NAMALWA (cell line): ENCODE data around the gene TCAP.

Experiments used
- DNase-seq: peaks from one replicate; pipeline ENCODE4 v3.0.0-alpha.2; 2015; ENCODE audit warnings: low spot score

The TCAP gene

DNA sequence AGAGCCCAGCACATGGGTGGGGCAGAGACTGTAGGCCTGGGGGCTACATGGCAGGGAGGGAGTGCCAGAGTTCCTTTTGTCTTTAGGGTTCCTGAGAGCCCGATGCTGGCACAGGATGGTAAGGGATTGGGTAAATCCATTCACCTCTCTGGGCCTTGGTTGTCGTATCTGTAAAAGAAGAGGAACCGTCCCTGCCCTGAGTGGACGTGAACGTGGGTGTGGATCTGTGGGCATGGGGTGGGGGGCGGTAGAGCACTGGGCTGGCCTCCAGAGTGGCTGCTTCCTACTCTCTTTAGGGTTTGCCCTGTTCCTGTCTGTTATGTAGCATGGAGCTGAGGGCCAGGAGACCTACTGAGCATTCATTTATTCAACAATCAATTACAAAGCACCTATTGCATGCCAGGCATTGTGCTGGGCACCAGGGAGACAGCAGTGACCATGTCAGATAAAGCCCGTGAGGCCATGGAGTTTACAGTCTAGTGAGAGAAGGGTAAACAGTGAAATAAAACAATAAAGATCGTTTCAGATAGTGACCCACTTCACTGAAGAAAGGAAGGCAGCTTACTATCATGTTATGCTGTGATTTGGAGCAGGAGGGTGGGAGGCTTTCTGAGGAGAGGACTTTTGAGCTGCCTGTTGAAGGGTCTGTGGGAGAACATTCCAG lies 13.1 kb upstream of the TCAP start:
- no peak for DNase-seq

DNA sequence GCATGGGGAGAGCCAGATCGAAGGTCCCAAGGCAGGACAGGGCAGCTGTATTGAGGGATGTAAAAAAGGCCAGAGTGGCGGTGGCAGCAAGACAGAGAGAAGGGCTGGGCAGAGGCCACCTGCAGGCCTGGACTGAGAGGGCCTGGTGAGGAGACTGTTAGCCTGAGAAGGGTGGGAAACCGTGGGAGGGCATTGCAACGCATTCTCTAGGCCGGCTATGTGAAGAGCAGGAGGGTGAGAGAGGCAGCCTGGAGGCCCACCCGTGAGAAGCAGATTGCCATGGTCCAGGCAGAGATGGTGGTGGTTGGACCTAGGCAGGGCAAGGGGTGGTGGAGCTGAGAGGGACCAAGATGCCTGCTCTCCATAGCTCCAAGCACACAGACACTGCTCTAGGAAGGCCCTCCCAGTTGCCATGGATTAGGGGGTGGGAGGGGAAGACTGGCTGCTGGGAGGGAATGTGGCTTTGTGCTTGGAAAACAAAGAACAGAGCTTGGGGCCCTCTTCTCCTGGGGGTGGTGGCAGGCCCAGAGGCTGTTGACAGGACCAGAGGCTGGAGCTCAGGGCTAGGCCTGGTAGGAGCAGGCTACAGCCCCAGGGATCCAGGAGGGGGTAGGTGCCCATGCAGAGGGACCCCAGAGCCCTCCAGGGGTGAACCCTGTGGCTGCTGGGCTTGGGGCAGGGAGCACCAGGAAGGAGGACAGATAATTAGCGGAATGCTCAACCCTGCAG lies 12.4 kb upstream of the TCAP start:
- DNase-seq, result no peak

DNA sequence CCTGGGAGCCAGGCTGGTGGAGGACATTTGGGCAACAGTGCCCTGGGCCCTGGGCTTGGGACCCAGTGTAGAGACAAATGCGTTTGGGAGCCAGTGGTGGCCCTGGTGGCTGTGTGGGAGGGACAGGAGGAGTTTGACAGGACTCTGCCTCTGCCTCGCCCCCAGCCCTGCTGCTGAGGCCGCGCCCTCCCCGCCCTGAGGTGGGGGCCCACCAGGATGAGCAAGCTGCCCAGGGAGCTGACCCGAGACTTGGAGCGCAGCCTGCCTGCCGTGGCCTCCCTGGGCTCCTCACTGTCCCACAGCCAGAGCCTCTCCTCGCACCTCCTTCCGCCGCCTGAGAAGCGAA lies 11.9 kb upstream of the TCAP start:
- DNase-seq, result no peak

DNA sequence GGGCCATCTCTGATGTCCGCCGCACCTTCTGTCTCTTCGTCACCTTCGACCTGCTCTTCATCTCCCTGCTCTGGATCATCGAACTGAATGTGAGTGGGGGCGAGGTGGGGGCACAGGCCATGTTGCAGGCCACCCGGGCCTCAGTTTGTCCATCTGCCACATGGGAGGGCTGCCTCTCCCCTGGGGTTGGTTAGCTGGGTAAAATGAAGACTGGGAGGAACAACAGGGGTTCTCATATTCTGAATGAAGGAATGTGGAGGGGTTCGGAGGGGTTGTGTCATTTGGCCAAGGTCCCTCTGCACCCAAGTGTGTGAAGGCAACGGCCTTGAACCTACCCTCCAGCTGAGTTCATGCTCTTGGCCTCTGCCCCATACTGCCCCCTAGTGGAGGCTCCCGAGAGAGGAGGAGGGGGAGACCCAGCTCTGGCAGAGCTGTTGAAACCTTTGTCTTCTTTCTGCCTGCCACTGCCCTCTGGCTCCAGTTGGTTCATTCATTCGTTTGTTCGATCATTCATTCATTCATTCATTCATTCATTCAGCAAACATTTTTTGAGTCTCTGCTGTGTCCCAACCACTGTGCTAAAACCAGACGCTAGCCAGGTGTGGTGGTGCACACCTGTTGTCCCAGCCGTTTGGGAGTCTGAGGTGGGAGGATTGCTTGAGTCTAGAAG lies 11.4 kb upstream of the TCAP start:
- peak; percentile 77 for DNase-seq

DNA sequence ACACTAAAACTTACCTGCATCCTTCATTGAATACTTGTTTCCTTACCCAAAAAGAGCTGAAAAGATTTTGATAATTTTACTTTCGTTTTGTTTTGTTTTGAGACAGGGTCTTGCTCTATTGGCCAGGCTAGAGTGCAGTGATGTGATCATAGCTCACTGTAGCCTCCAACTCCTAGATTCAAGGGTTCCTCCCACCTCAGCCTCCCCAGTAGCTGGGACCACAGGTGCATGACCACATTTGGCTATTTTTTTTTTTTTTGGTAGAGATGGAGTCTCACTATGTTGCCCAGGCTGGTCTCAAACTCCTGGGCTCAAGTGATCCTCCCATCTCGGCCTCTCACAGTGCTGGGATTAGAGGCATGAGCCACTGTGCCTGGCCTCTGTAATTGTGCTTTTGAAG lies 10.0 kb upstream of the TCAP start:
- DNase-seq, result no peak

DNA sequence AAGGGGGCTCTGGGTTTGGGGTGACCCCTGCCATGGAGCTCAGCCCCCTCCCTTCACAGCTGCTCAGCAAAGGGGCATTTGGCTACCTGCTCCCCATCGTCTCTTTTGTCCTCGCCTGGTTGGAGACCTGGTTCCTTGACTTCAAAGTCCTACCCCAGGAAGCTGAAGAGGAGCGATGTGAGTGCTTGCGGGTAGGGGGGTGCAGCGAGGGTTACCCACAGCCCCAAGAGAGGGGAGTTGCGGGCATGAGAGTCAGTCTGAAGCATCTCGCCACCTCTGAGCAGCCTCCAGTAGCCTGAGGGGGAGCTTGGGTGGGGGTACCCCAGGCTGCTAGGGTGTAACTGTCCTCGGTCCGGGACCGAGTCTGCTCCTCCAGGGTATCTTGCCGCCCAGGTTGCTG lies 6.8 kb upstream of the TCAP start:
- DNase-seq, result no peak

DNA sequence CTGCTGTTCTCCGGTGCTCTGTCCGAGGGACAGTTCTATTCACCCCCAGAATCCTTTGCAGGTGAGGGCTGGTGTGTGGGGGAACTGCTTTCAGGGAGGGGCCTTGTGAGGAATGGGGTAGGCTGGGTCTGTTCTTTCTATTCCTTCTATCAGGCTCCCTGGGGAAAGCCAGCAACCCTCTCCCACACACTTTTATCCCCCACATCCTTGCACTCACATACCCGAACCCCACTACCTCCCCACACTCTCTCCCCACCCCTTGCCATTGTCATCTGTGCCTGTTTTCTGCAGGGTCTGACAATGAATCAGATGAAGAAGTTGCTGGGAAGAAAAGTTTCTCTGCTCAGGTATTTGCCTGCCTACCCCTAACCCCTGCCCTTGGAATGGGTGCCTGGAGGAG lies 6.4 kb upstream of the TCAP start:
- DNase-seq, result no peak

DNA sequence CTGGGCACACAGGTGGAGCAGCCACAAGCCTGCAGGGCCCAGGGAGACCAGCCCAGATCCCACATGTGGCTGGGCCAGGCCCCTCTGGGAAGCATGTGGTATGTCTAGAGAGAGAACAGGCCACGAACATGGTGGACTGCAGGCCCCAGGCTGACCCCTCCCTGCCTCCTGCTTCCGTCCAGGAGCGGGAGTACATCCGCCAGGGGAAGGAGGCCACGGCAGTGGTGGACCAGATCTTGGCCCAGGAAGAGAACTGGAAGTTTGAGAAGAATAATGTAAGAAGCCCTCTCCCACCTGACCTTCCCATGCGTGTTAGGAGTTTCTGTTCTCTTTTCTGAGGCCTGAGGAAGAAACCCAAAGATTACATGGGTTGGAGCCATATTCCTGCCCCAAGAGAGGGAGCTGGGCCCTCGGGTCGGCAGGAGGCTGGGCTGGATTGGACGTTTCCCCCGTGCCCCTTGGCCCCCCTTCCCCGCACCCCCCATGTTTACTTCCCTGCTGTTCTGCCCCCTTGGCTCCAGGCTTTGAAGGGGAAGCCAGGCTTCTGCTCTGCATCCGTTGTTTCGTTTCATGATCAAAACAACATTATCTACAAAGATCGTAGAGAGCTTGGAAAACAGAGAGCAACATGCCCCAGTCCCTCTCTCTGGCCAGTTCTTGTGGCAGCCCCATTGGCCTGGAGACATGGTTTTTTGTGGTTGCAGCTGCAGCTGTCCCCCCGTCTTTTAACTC lies 5.7 kb upstream of the TCAP start:
- peak; percentile 36 for DNase-seq

DNA sequence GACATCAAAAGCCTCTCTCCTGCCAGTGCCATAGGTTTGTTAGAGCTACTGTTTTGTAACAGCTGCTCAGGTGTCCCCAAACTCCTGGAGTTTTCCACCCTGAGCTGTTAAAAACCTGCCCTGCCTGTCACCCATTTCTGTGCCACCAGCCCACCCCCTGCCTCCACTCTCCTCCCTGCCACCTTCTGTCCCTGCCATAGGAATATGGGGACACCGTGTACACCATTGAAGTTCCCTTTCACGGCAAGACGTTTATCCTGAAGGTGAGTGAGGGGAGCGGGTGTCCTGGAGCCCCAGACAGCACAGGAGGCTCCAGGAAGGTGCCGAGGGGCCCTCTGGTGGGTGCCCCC lies 5.2 kb upstream of the TCAP start:
- DNase-seq, result no peak

DNA sequence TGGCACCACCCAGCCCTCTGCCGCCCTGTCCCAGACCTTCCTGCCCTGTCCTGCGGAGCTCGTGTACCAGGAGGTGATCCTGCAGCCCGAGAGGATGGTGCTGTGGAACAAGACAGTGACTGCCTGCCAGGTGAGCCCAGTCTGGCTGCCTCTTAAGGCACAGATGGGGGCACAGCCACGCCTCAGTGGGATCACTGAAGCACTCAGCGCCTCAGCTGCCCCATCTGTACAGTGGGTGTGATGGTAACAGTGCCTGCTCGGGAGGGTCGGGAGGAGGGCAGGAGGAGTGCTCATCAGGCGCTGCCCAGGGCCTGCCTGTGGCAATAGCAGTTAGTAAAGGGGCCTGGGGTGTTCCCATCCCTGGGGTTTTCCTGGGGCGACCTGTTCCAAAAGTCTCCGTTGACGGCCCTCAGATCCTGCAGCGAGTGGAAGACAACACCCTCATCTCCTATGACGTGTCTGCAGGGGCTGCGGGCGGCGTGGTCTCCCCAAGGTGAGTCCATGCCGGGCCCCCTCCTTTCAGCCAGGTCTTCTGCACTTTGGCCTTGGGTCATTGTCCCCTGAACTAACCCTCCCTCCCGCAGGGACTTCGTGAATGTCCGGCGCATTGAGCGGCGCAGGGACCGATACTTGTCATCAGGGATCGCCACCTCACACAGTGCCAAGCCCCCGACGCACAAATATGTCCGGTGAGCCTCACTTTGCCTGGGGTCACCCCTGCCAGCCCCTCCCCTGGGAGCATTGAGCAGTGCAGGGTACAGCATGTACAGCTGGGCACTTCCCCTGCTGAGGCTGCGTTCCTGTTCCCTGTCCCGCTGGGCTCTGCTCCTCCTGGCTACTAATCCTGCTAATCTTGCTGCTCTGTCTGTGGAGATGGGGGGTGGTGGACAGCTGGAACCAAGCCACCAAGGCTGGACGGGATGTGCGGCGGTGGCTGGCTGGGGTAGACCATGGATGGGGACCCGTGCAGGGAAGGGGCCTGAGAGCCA lies 4.5 kb upstream of the TCAP start:
- DNase-seq, result no peak

DNA sequence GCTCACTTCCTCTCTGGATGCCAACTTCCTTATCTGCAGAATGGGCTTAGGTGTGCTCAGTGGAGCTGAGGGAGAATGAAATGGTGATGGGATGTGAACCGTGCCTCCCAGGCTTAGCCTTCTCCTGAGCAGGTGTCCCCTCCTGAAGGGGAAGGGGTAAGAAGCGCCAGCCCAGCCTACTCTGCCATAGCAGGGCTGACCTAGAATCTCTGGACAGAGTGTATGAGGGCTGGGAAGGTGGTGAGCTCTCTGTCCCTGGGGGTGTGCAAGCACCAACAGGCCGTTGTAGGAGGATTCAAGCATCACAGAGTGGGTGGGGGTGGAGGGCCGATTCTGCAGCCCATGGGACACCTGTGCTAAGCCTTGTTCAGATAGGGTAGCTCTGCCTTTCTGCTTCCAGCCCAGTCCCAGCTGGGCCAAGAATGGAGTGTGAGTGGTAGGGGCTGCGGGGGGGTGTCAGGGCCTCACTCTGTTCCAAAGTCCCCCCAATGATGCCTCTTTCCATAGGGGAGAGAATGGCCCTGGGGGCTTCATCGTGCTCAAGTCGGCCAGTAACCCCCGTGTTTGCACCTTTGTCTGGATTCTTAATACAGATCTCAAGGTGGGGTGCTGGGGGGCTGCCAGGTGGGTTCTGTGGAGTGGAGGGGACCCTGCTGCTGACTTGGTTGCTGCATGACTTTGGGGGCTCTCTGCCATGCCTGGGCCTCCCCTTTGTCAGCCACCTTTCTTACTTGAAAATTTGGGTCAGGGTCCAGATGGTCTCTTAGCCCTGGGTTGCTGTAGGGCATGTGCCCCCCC lies 3.2 kb upstream of the TCAP start:
- DNase-seq, result no peak

DNA sequence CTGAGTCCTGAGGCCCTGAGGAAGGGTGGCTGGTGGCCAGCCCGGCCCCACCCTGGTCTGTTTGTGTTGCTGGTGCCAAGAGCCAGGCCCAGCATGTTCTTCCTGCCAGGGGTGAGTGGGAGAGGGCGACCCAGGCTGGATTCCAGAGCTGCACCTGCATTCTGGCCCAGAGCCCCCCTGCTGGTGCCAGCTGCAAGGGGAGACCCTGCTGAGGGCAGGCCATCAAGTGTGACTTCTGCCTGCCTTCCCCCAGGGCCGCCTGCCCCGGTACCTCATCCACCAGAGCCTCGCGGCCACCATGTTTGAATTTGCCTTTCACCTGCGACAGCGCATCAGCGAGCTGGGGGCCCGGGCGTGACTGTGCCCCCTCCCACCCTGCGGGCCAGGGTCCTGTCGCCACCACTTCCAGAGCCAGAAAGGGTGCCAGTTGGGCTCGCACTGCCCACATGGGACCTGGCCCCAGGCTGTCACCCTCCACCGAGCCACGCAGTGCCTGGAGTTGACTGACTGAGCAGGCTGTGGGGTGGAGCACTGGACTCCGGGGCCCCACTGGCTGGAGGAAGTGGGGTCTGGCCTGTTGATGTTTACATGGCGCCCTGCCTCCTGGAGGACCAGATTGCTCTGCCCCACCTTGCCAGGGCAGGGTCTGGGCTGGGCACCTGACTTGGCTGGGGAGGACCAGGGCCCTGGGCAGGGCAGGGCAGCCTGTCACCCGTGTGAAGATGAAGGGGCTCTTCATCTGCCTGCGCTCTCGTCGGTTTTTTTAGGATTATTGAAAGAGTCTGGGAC lies 2.4 kb upstream of the TCAP start:
- DNase-seq, result no peak

DNA sequence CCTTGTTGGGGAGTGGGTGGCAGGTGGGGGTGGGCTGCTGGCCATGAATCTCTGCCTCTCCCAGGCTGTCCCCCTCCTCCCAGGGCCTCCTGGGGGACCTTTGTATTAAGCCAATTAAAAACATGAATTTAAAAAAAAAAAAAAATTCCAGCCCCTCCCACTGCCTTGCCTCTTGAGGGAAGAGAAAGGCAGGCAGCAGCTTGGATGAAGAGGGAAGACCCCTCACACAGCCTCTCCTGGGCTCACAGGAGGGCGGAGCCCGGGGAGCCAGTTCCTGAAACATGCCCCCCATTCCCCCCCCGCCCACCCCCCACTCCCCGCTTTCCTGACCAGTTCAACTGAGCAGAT lies 1.8 kb upstream of the TCAP start:
- no peak for DNase-seq

DNA sequence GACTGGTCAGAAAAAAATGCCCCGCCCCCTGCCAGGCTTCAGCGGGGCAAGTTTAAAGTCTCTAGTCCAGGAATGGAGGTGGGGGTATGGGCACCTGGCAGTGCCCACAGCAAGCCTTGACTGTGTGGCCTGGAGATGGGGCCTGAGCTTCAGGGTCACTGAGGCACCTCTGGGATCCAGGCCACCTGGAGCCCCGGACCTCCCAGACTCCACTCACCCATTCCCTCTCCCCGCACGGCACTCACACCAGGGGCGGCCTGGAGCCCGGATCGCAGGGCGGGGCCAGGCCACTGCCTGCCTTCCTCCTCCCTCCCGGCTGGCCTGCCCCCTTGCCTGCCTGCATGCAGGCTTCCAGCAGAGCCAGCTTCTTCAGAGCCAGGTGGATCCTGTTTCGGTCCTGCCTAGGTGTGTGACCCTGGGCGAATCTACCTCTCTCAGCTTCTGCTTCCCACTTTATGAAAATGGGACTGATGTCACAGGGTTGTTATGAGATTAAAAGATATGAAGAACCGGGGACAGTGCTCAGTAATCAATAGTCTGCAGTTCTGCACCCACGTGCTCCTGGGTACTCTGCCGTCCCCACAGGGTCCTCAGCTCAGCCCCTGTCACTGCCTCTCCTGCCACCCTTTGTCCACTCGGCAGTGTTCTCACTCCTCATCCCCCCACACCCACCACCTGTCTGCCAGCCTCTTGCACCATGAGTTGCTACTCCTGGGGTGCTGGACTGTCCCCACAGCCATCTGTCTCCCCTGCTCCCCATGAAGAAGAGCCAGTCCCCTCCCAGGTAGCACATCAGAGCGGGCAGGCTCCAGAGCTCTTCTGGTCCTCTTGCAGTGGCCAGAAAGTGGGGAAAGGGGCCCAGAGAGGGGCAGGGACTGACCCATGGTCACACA lies 1.2 kb upstream of the TCAP start:
- no peak for DNase-seq

DNA sequence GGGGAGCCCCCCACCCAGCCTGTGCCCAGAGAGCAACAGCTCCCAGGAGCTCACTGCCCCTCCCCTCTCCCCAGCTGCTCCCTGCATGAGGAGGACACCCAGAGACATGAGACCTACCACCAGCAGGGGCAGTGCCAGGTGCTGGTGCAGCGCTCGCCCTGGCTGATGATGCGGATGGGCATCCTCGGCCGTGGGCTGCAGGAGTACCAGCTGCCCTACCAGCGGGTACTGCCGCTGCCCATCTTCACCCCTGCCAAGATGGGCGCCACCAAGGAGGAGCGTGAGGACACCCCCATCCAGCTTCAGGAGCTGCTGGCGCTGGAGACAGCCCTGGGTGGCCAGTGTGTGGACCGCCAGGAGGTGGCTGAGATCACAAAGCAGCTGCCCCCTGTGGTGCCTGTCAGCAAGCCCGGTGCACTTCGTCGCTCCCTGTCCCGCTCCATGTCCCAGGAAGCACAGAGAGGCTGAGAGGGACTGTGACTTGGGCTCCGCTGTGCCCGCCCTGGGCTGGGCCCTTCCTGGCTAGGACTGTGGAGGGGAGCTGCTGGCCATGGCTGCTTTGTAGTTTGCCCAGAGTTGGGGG lies 584 bp downstream of the TCAP start:
- DNase-seq, result peak; percentile 43

DNA sequence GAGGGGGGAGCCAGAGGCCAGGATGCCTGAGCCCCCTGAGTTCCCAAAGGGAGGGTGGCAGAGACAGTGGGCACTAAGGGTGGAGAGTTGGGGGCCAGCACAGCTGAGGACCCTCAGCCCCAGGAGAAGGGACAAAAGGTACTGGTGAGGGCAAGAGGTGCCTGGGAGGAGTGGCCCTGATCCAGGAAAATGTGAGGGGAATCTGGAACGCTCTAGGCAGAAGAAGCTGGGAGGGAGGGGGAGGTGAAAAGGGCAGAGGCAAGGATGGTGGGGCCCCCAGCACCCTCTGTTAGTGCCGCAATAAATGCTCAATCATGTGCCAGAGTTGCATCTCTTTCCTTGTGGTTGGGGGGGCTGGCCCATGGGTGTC lies 1.1 kb downstream of the TCAP start:
- no peak for DNase-seq

DNA sequence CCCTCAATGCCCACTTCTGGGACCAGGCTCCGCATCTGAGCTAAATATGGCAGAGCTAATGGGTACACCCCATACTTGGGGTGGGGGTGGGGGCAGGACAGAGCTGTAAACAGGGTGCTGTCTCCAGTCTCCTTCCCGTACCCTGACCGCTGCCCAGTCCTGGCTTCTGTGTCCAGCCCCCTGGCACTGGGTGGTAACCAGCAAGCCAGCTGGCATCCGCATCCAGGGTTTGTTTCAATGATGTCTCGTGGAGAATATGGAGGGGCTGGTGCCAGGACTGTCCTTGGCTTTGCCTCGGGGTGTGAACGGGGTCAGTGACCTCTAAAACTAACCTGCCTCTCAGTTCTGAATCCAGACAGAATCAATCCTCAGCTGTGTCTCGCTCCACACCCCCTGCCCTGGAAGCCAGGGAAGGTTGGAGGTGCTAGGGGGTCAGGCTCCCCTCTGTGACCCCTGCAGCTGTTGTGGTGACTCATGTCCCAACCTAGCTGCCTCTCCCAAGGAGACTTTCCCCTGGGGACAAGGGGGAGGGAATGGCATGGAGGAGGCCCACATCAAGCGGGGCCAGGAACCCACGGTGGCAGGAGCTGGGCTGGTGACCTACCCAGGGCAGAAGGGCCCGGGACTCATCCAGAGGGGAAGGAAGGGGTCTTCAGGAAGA lies 1.6 kb downstream of the TCAP start:
- no peak for DNase-seq

DNA sequence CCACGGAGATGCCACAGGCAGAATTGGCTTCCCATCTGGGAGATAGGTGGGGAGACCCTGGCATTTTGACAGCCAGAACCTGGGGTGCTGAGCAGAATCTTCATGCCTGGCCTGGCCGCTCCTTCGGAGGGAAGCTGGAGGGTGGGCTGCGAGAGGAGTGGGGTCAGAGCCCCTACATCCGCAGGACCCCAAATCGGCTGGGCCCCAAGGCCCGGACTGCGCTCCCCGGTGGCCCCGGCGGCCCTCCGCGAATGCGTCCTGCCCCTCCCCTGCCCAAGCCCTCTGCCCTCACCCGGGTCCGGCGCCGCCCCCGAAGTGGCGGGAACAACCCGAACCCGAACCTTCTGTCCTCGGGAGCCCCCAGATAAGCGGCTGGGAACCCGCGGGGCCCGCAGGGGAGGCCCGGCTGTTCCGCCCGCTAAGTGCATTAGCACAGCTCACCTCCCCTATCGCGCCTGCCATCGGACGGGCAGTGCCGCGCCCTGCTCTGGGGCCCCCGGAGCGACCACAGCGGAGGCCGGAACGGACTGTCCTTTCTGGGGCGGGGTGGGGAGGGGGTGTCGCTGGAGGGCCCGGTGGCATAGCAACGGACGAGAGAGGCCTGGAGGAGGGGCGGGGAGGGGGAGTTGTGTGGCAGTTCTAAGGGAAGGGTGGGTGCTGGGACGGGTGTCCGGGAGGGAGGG lies 2.3 kb downstream of the TCAP start:
- DNase-seq, result no peak
